HepG2 (cell line): Measurements from ENCODE around the gene SLC45A1. TPM values are rescaled to one million over a fixed set of nuclear protein-coding genes. Genes with fewer than 3 reads are reported as not detected.

Source experiments
- AGO1 ChIP-seq: fragments of 200-400 bp; formaldehyde crosslinking; IDR thresholded peaks from 2 replicates; pipeline ENCODE4 v1.6.1; 2017; ENCODE audit warnings: mild to moderate bottlenecking, low read depth, low read length, moderate library complexity; ENCODE audit not compliant: poor library complexity, severe bottlenecking
- CEBPG ChIP-seq: IDR thresholded peaks from 2 replicates; pipeline ENCODE4 v1.6.1; 2016
- ERF ChIP-seq: IDR thresholded peaks from 2 replicates; pipeline ENCODE4 v1.6.1; 2018; ENCODE audit warnings: missing biosample characterization, missing genetic modification reagents
- FOXK1 ChIP-seq: sonication (generic); formaldehyde crosslinking; IDR thresholded peaks from 2 replicates; pipeline ENCODE4 v1.4.0; 2020; ENCODE audit warnings: low read depth, missing genetic modification reagents, borderline replicate concordance
- GABPB1 ChIP-seq: IDR thresholded peaks from 2 replicates; pipeline ENCODE4 v1.6.1; 2016; ENCODE audit warnings: mild to moderate bottlenecking, missing genetic modification reagents, moderate library complexity, missing compliant biosample characterization
- GATA4 ChIP-seq: sonication (generic); IDR thresholded peaks from 2 replicates; pipeline ENCODE4 v1.6.1; 2016; ENCODE audit warnings: antibody characterized with exemption, low read depth, borderline replicate concordance
- HDAC2 ChIP-seq: sonication (generic); formaldehyde crosslinking; IDR thresholded peaks from 2 replicates; pipeline ENCODE4 v1.4.0; 2020; ENCODE audit warnings: missing genetic modification reagents
- IRX3 ChIP-seq: sonication (generic); formaldehyde crosslinking; IDR thresholded peaks from 2 replicates; pipeline ENCODE4 v1.8.1; 2023; ENCODE audit warnings: mild to moderate bottlenecking, low read depth, missing genetic modification reagents, borderline replicate concordance
- JUND ChIP-seq: sonication (generic); formaldehyde crosslinking; IDR thresholded peaks from 2 replicates; pipeline ENCODE4 v1.8.0; 2022; ENCODE audit warnings: mild to moderate bottlenecking, missing genetic modification reagents
- KDM4B ChIP-seq: sonication (generic); formaldehyde crosslinking; IDR thresholded peaks from 2 replicates; pipeline ENCODE4 v1.4.0; 2020; ENCODE audit warnings: missing genetic modification reagents
- MAZ ChIP-seq, 2 experiments: sonication (generic) in 1 of 2; formaldehyde crosslinking in 1 of 2; IDR thresholded peaks; 2 replicates each; pipeline versions ENCODE4 v1.5.0 to v1.6.1; 2012 to 2020; ENCODE audit warnings: low read depth in 2 of 2, mild to moderate bottlenecking in 2 of 2, borderline replicate concordance in 1 of 2, improper control_type of control experiment in 1 of 2, low read length in 1 of 2, missing genetic modification reagents in 1 of 2, moderate library complexity in 1 of 2
- MYC ChIP-seq: sonication (generic); formaldehyde crosslinking; IDR thresholded peaks from 2 replicates; pipeline ENCODE4 v1.9.0; 2021; ENCODE audit warnings: missing genetic modification reagents, borderline replicate concordance
- NCOR1 ChIP-seq: fragments of 200-600 bp; sonication (generic); IDR thresholded peaks from 2 replicates; pipeline ENCODE4 v1.7.0; 2017; ENCODE audit warnings: antibody characterized with exemption, low read length, borderline replicate concordance
- SMAD3 ChIP-seq: sonication (generic); formaldehyde crosslinking; IDR thresholded peaks from 2 replicates; pipeline ENCODE4 v1.4.0; 2020; ENCODE audit warnings: missing genetic modification reagents
- SNRNP70 ChIP-seq: fragments of 200-400 bp; formaldehyde crosslinking; IDR thresholded peaks from 2 replicates; pipeline ENCODE4 v1.6.1; 2017; ENCODE audit warnings: mild to moderate bottlenecking, low read depth, low read length, moderate library complexity
- TAF1 ChIP-seq: sonication (generic); formaldehyde crosslinking; IDR thresholded peaks from 2 replicates; pipeline ENCODE4 v1.4.0; 2020; ENCODE audit warnings: missing genetic modification reagents
- TFAP4 ChIP-seq: sonication (generic); IDR thresholded peaks from 2 replicates; pipeline ENCODE4 v1.6.1; 2016; ENCODE audit warnings: low read depth, borderline replicate concordance
- U2AF1 ChIP-seq: fragments of 200-400 bp; formaldehyde crosslinking; optimal IDR thresholded peaks from 2 replicates; pipeline ENCODE3; 2017; ENCODE audit warnings: mild to moderate bottlenecking, low read depth, low read length
- ZBTB7A ChIP-seq: sonication (generic); formaldehyde crosslinking; IDR thresholded peaks from 2 replicates; pipeline ENCODE4 v1.8.0; 2022; ENCODE audit warnings: mild to moderate bottlenecking, missing genetic modification reagents
- ZNF619 ChIP-seq: sonication (generic); formaldehyde crosslinking; IDR thresholded peaks from 2 replicates; pipeline ENCODE4 v1.4.0; 2020; ENCODE audit warnings: mild to moderate bottlenecking, missing genetic modification reagents
- polyA plus RNA-seq, 8 experiments: library from polyadenylated mRNA; depleted of rRNA in 3 of 8; stranded (reverse) in 7 of 8; unstranded in 1 of 8; fragments of >200 nt; fragmentation: Illumina TruSeq in 4 of 8; extraction: Trizol in 4 of 8; gene quantifications; 2 replicates each; pipeline versions ENCODE4 v1.2.1 to v1.2.3, GENCODE V29; 2011 to 2016; ENCODE audit warnings: low read depth in 4 of 8, missing spikeins in 1 of 8, mixed read lengths in 1 of 8; ENCODE audit not compliant: insufficient read depth in 1 of 8
- total RNA-seq, 5 experiments: library from RNA; depleted of rRNA; stranded (reverse); fragments of >200 nt; fragmentation: Illumina TruSeq; extraction: Trizol; gene quantifications; 2 replicates each; pipeline ENCODE4 v1.2.3, GENCODE V29; 2016; ENCODE audit warnings: low read depth in 1 of 5
- TF ChIP-seq, protein P1 (sequence below): conservative IDR thresholded peaks from 2 replicates; pipeline ENCODE4 v1.6.1; 2018; ENCODE audit warnings: missing genetic modification reagents
- TF ChIP-seq, protein P2 (sequence below): sonication (generic); formaldehyde crosslinking; IDR thresholded peaks from 2 replicates; pipeline ENCODE4 v1.4.0; 2020; ENCODE audit warnings: missing genetic modification reagents, borderline replicate concordance
- TF ChIP-seq, protein P3 (sequence below): sonication (generic); formaldehyde crosslinking; IDR thresholded peaks from 2 replicates; pipeline ENCODE4 v1.4.0; 2020; ENCODE audit warnings: mild to moderate bottlenecking, missing genetic modification reagents

SLC45A1 gene
- total and polyA plus RNA-seq, 2 of the 13 experiments (the other 11 are each of a cell fraction or from before 2014, with no cell fraction given) = not detected

DNA sequence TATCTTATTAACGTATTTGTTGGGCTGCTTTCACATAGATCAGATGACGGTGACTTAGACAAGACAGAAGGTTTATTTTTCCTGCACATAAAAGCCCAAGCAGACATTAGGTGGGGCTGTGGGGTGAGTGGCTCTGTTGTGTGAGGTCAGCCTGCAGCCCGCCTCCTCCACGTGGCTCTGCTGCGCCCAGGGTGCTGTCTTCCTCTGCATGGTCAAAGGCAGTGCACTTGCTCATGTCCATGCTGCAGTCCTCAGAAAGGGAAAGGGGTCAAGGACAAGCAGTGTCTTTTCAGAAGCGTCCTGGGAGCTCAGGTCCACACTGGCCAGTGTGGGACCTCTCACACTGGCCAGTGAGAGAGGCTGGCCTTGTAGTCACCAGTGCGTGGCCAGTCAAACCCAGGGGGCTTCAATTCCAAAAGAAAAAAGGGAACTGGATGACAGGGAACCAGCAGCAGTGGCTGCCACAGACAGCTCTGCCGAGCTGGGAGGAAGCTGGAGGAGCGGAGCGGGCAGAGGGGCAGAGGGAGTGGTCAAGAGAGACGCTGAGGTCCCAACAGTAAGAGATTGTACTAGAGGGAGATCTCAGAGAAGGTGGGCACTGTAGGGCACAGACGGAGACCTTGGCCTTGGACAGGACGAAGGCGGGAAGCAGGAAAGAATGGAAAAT, 35.9 kb upstream of the SLC45A1 start (continued):
- TF ChIP-seq, protein P1, sequence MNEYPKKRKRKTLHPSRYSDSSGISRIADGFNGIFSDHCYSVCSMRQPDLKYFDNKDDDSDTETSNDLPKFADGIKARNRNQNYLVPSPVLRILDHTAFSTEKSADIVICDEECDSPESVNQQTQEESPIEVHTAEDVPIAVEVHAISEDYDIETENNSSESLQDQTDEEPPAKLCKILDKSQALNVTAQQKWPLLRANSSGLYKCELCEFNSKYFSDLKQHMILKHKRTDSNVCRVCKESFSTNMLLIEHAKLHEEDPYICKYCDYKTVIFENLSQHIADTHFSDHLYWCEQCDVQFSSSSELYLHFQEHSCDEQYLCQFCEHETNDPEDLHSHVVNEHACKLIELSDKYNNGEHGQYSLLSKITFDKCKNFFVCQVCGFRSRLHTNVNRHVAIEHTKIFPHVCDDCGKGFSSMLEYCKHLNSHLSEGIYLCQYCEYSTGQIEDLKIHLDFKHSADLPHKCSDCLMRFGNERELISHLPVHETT (CRISPR knock-in tag) = no peak
- TF ChIP-seq TAF1 (CRISPR knock-in tag) (no peak), AGO1 (no peak), GATA4 (no peak), TFAP4 (no peak), SNRNP70 (no peak), MYC (peak; percentile 84), HDAC2 (CRISPR knock-in tag) (peak; percentile 20; the same call in 1 of the 2 replicates), FOXK1 (CRISPR knock-in tag) (peak; percentile 49; the same call in 1 of the 2 replicates), SMAD3 (peak; percentile 78; the same call in 1 of the 2 replicates), ZNF619 (CRISPR knock-in tag) (no peak), U2AF1 (no peak), ZBTB7A (0 out of 2 replicates have a peak, but pooled peaks have one; percentile 36), NCOR1 (no peak), GABPB1 (CRISPR knock-in tag) (peak; percentile 57), CEBPG (CRISPR knock-in tag) (peak; percentile 29; the same call in 1 of the 2 replicates), MAZ (IDR thresholded peaks at IDR 0.05; ENCODE audit: borderline replicate concordance, low read depth, low read length) (no peak), MAZ (CRISPR knock-in tag; IDR thresholded peaks at IDR 0.05; ENCODE audit: low read depth) (no peak), KDM4B (0 out of 2 replicates have a peak, but pooled peaks have one; percentile 30), ERF (CRISPR knock-in tag) (peak; percentile 85), JUND (no peak), IRX3 (CRISPR knock-in tag) (no peak)
- TF ChIP-seq, protein P2, sequence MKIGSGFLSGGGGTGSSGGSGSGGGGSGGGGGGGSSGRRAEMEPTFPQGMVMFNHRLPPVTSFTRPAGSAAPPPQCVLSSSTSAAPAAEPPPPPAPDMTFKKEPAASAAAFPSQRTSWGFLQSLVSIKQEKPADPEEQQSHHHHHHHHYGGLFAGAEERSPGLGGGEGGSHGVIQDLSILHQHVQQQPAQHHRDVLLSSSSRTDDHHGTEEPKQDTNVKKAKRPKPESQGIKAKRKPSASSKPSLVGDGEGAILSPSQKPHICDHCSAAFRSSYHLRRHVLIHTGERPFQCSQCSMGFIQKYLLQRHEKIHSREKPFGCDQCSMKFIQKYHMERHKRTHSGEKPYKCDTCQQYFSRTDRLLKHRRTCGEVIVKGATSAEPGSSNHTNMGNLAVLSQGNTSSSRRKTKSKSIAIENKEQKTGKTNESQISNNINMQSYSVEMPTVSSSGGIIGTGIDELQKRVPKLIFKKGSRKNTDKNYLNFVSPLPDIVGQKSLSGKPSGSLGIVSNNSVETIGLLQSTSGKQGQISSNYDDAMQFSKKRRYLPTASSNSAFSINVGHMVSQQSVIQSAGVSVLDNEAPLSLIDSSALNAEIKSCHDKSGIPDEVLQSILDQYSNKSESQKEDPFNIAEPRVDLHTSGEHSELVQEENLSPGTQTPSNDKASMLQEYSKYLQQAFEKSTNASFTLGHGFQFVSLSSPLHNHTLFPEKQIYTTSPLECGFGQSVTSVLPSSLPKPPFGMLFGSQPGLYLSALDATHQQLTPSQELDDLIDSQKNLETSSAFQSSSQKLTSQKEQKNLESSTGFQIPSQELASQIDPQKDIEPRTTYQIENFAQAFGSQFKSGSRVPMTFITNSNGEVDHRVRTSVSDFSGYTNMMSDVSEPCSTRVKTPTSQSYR (CRISPR knock-in tag) = peak; percentile 22; the same call in 1 of the 2 replicates
- TF ChIP-seq, protein P3, sequence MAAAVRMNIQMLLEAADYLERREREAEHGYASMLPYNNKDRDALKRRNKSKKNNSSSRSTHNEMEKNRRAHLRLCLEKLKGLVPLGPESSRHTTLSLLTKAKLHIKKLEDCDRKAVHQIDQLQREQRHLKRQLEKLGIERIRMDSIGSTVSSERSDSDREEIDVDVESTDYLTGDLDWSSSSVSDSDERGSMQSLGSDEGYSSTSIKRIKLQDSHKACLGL (CRISPR knock-in tag) = 0 out of 2 replicates have a peak, but pooled peaks have one; percentile 24
